ENCODE data around the gene MCTP1.

GRCh38 chr5:94670726-94671125 lies 614.2 kb downstream of the MCTP1 start:
- TF ChIP-seq POLR2AphosphoS5 (IDR thresholded peaks at IDR 0.05; ENCODE audit: borderline replicate concordance, low read depth, low read length) (no peak), EZH2 (IDR thresholded peaks at IDR 0.05) (no peak)
